MCF 10A (cell line): Measurements from ENCODE around the gene TOMT. TPM values are rescaled to one million over a fixed set of nuclear protein-coding genes. Genes with fewer than 3 reads are reported as not detected.

ENCODE experiments used
- BruUV-seq: library from RNA; stranded (reverse); fragments of 400-500 nt; replicated peaks from 2 replicates; lab custom pipeline; 2021; lab: Mats Ljungman, UMichigan
- CTCF ChIA-PET: fragments of 300-600 bp; sonication (Branson Sonifier 250); formaldehyde crosslinking; extraction: SDS; loops from one replicate; lab custom pipeline; 2021; ENCODE audit warnings: antibody characterized with exemption, inconsistent platforms; lab: Yijun Ruan, JAX
- POLR2A ChIA-PET: fragments of 300-600, 350-650 bp; sonication (Branson Sonifier 250); formaldehyde crosslinking; extraction: SDS; loops from one replicate; lab custom pipeline; 2020; ENCODE audit warnings: antibody characterized with exemption, inconsistent platforms; lab: Yijun Ruan, JAX
- DNase-seq: peaks from one replicate; pipeline ENCODE4 v3.0.0-alpha.2; 2018; ENCODE audit not compliant: unreplicated experiment
- H3K27ac Mint-ChIP-seq: one replicate; pipeline ENCODE4 v1.8.0; 2022; ENCODE audit warnings: mild to moderate bottlenecking, low read depth, mixed read lengths; ENCODE audit not compliant: unreplicated experiment
- H3K27me3 Mint-ChIP-seq: one replicate; pipeline ENCODE4 v1.8.0; 2022; ENCODE audit warnings: mixed read lengths; ENCODE audit not compliant: insufficient read depth, unreplicated experiment
- H3K36me3 Mint-ChIP-seq: one replicate; pipeline ENCODE4 v1.8.0; 2022; ENCODE audit warnings: mild to moderate bottlenecking, moderate library complexity, mixed read lengths; ENCODE audit not compliant: insufficient read depth, unreplicated experiment
- H3K4me1 Mint-ChIP-seq: one replicate; pipeline ENCODE4 v1.8.0; 2022; ENCODE audit warnings: mixed read lengths; ENCODE audit not compliant: insufficient read depth, unreplicated experiment
- H3K4me3 Mint-ChIP-seq: one replicate; pipeline ENCODE4 v1.8.0; 2022; ENCODE audit warnings: mild to moderate bottlenecking, moderate library complexity, mixed read lengths; ENCODE audit not compliant: unreplicated experiment
- H3K9me3 Mint-ChIP-seq: one replicate; pipeline ENCODE4 v1.8.0; 2022; ENCODE audit warnings: mixed read lengths; ENCODE audit not compliant: unreplicated experiment
- CTCF ChIP-seq: fragments of 200-600 bp; IDR thresholded peaks from one replicate; pipeline ENCODE4 v1.8.0; 2022; ENCODE audit warnings: antibody characterized with exemption, mild to moderate bottlenecking; ENCODE audit not compliant: unreplicated experiment
- intact Hi-C: fragments of 100-400 bp; cut with micrococcal nuclease; formaldehyde crosslinking; loops from 2 replicates; pipeline ENCODE4 v1.14.1; 2022
- total RNA-seq: library from RNA; stranded (reverse); gene quantifications from 2 replicates; pipeline ENCODE4 v1.2.3, GENCODE V29; 2022

Gene TOMT
- total RNA-seq, 1 experiment from 2014 or later, result not detected

- no peak overlapping the region for H3K4me3 Mint-ChIP-seq
- H3K36me3 Mint-ChIP-seq, result peaks cover 7% of the 10 kb centered on the region
- BruUV-seq, result no TSS peak
- ChIA-PET POLR2A (interaction anchor here (0.9 to 1.4 kb wide), 4 partner anchors 10 to 22 kb away, joined by 3 to 6 read pairs (median 4); partner anchors contain the start of gene ANAPC15), CTCF (interaction anchor here (0.6 to 1.0 kb wide), 2 partner anchors 16 to 58 kb away, joined by 3 to 4 read pairs; no protein-coding TSS in a partner anchor)
- no peaks in the 10 kb centered on the region for H3K9me3 Mint-ChIP-seq
- TF ChIP-seq CTCF, result no peak
- no peaks in the 10 kb centered on the region for H3K4me1 Mint-ChIP-seq
- no peak overlapping the region for H3K27ac Mint-ChIP-seq
- no peak for DNase-seq
- intact Hi-C loops, result no loop called here
- H3K27me3 Mint-ChIP-seq, result no peaks in the 10 kb centered on the region
Observed at GRCh38 chr11:72123117-72123653, 17.5 kb downstream of the TOMT start.

GRCh38 chr11:72124046-72124445, 18.3 kb downstream of the TOMT start:
- no TSS peak for BruUV-seq
- no peak overlapping the region for H3K27ac Mint-ChIP-seq
- ChIA-PET POLR2A (interaction anchor here (1.2 to 1.4 kb wide), 2 partner anchors 11 to 21 kb away, joined by 3 to 6 read pairs; partner anchors contain the start of gene ANAPC15), CTCF (interaction anchor here (1.0 kb wide), 1 partner anchor 57 kb away, joined by 3 read pairs; no protein-coding TSS in a partner anchor)
- no peak overlapping the region for H3K4me3 Mint-ChIP-seq
- peaks cover 1% of the 10 kb centered on the region for H3K36me3 Mint-ChIP-seq
- H3K4me1 Mint-ChIP-seq, result no peaks in the 10 kb centered on the region
- H3K27me3 Mint-ChIP-seq, result no peaks in the 10 kb centered on the region
- DNase-seq, result no peak
- no peaks in the 10 kb centered on the region for H3K9me3 Mint-ChIP-seq
- intact Hi-C loops, result no loop called here
- no peak for TF ChIP-seq CTCF

- DNase-seq, result no peak
- Mint-ChIP-seq H3K4me3 (no peak overlapping the region), H3K4me1 (no peaks in the 10 kb centered on the region), H3K27me3 (no peaks in the 10 kb centered on the region), H3K27ac (no peak overlapping the region), H3K36me3 (no peaks in the 10 kb centered on the region), H3K9me3 (no peaks in the 10 kb centered on the region)
- ChIA-PET POLR2A (interaction anchor here (1.1 to 1.3 kb wide), 2 partner anchors 12 to 15 kb away, joined by 4 read pairs; no protein-coding TSS in a partner anchor), CTCF (interaction anchor here (1.1 to 1.7 kb wide), 3 partner anchors 11 to 57 kb away, joined by 3 to 5 read pairs (median 4); no protein-coding TSS in a partner anchor)
- no peak for TF ChIP-seq CTCF
- intact Hi-C loops, result no loop called here
- BruUV-seq, result no TSS peak
Observed at GRCh38 chr11:72125956-72126355, 20.2 kb downstream of the TOMT start.

- no peak for DNase-seq
- H3K4me3 Mint-ChIP-seq, result no peak overlapping the region
- ChIA-PET CTCF (interaction anchor here (0.6 to 2.1 kb wide), 3 partner anchors 16 to 115 kb away, joined by 3 to 7 read pairs (median 6); no protein-coding TSS in a partner anchor), POLR2A (interaction anchor here (0.6 to 1.9 kb wide), 5 partner anchors 12 to 52 kb away, joined by 3 to 8 read pairs (median 3); partner anchors contain the start of gene ANAPC15)
- no peaks in the 10 kb centered on the region for H3K4me1 Mint-ChIP-seq
- TF ChIP-seq CTCF, result no peak
- intact Hi-C loops, result no loop called here
- H3K27ac Mint-ChIP-seq, result no peak overlapping the region
- no peaks in the 10 kb centered on the region for H3K27me3 Mint-ChIP-seq
- no peaks in the 10 kb centered on the region for H3K36me3 Mint-ChIP-seq
- BruUV-seq, result no TSS peak
- no peaks in the 10 kb centered on the region for H3K9me3 Mint-ChIP-seq
Observed at GRCh38 chr11:72127923-72128322, 22.2 kb downstream of the TOMT start.
